ENCODE data around the gene EGLN2.
A peak's percentile ranks its signal among the peaks of the same experiment; 100 is the strongest.
"Not testable (repeated sequence)": the region's sequence is repeated elsewhere in the genome, so short reads cannot be mapped to it uniquely, and the experiment has no call there.

Gene EGLN2

GRCh38 chr19:40776932-40777644, 21.9 kb upstream of the EGLN2 start:
- peak; percentile 48 for DNase-seq

GRCh38 chr19:40777645-40777936, 21.4 kb upstream of the EGLN2 start:
- no peak for DNase-seq

GRCh38 chr19:40777937-40778705, 20.9 kb upstream of the EGLN2 start, which contains the start of gene RAB4B:
Gene RAB4B, plus strand, starts transcription at chr19:40778247. Its CDS starts 129 bp downstream, at chr19:40778376.
- DNase-seq: peak; percentile 93

GRCh38 chr19:40778706-40779284, 20.2 kb upstream of the EGLN2 start:
- DNase-seq: no peak

GRCh38 chr19:40780582-40780981, 18.4 kb upstream of the EGLN2 start:
- no peak for DNase-seq

GRCh38 chr19:40781140-40781539, 17.9 kb upstream of the EGLN2 start:
- no peak for DNase-seq

GRCh38 chr19:40783711-40784110, 15.3 kb upstream of the EGLN2 start:
- DNase-seq: no peak

- DNase-seq: not testable (repeated sequence)
Measured at GRCh38 chr19:40784146-40784545, 14.8 kb upstream of the EGLN2 start.

GRCh38 chr19:40785526-40785925, 13.5 kb upstream of the EGLN2 start:
- DNase-seq: no peak

- no peak for DNase-seq
Measured at GRCh38 chr19:40786060-40787037, 12.6 kb upstream of the EGLN2 start.

GRCh38 chr19:40791349-40791748, 7.6 kb upstream of the EGLN2 start:
- DNase-seq: no peak

- DNase-seq: no peak
Measured at GRCh38 chr19:40791996-40792395, 7.0 kb upstream of the EGLN2 start.

- DNase-seq: no peak
Measured at GRCh38 chr19:40797166-40797962, 1.6 kb upstream of the EGLN2 start.

GRCh38 chr19:40797963-40798682, 868 bp upstream of the EGLN2 start:
- peak; percentile 7 for DNase-seq

GRCh38 chr19:40799558-40800338, 757 bp downstream of the EGLN2 start:
- DNase-seq: no peak

GRCh38 chr19:40800339-40800996, 1.5 kb downstream of the EGLN2 start:
- no peak for DNase-seq

GRCh38 chr19:40800997-40801377, 2.0 kb downstream of the EGLN2 start:
- DNase-seq: no peak

- no peak for DNase-seq
Measured at GRCh38 chr19:40801426-40802299, 2.7 kb downstream of the EGLN2 start.
